ENCODE data around the gene CHSY1. TPM values are rescaled to one million over a fixed set of nuclear protein-coding genes. Genes with fewer than 3 reads are reported as not detected.
"Not testable (repeated sequence)": the region's sequence is repeated elsewhere in the genome, so short reads cannot be mapped to it uniquely, and the experiment has no call there.

CHSY1 gene
- total RNA-seq, 6 experiments from 2014 or later = 4.9 to 12.6 (median 7.2) TPM

GRCh38 chr15:101294731-101295606 is 43.1 kb upstream of the CHSY1 start, which contains the start of gene SNRPA1:
TSS of gene SNRPA1 (minus strand) at chr15:101295248. CDS start at chr15:101295178, 70 bp downstream.
- WGBS (ENCODE audit: insufficient coverage, low coverage, low lambda C conversion rate, missing lambda C conversion rate) = 0% methylated on average over 15 of the region's 87 CpGs
- intact Hi-C loops (cut with DNase I) = no loop called here

GRCh38 chr15:101293122-101293521 is 41.3 kb upstream of the CHSY1 start:
- no peak overlapping the region for H3K27ac ChIP-seq
- no peak for DNase-seq

More at GRCh38 chr15:101294731-101295606, 43.1 kb upstream of the CHSY1 start, which contains the start of gene SNRPA1:
- Histone ChIP-seq H3K4me3 (peak within 1 kb of the TSS; percentile 74 to 96 (median 92)), H3K27ac (peak within 1 kb of the TSS; percentile 82 to 91 (median 86)), H3K27me3 (no peaks in the 10 kb centered on the region), H3K4me1 (peaks cover 0 to 11% (median 2%) of the 10 kb centered on the region in 4 donors), H3K9me3 (no peaks in the 10 kb centered on the region), H3K36me3 (peaks cover 0 to 8% (median 0%) of the 10 kb centered on the region in 4 donors)
- ATAC-seq = peak; percentile 81 to 93 (median 92)
- peak; percentile 98 to 99 (median 98) for DNase-seq
- TF ChIP-seq POLR2A (IDR thresholded peaks at IDR 0.05) (peak; percentile 87), CTCF (IDR thresholded peaks at IDR 0.05) (no peak)

GRCh38 chr15:101288905-101289513 is 37.2 kb upstream of the CHSY1 start:
- intact Hi-C loops (cut with DNase I) = no loop called here
- no peak for TF ChIP-seq POLR2A (IDR thresholded peaks at IDR 0.05)
- peak; percentile 52 to 75 (median 68) for TF ChIP-seq CTCF (IDR thresholded peaks at IDR 0.05)
- peaks cover 0 to 33% (median 15%) of the 10 kb centered on the region in 4 donors for H3K36me3 ChIP-seq
- DNase-seq (no peak), ATAC-seq (peak; percentile 53 to 75 (median 66))
- no peak overlapping the region for H3K4me3 ChIP-seq
- H3K27ac ChIP-seq = no peak overlapping the region
- no peaks in the 10 kb centered on the region for H3K9me3 ChIP-seq
- WGBS (ENCODE audit: insufficient coverage, low coverage, low lambda C conversion rate, missing lambda C conversion rate) = 48% methylated on average over 8 of the region's 8 CpGs
- H3K4me1 ChIP-seq = peaks cover 0 to 11% (median 2%) of the 10 kb centered on the region in 4 donors
- no peaks in the 10 kb centered on the region for H3K27me3 ChIP-seq

More at GRCh38 chr15:101293122-101293521, 41.3 kb upstream of the CHSY1 start:
- Histone ChIP-seq H3K9me3 (no peaks in the 10 kb centered on the region), H3K4me3 (no peak overlapping the region), H3K4me1 (peaks cover 0 to 11% (median 2%) of the 10 kb centered on the region in 4 donors), H3K27me3 (no peaks in the 10 kb centered on the region), H3K36me3 (peaks cover 0 to 8% (median 0%) of the 10 kb centered on the region in 4 donors)
- 77% methylated on average over 7 of the region's 10 CpGs for WGBS (ENCODE audit: insufficient coverage, low coverage, low lambda C conversion rate, missing lambda C conversion rate)
- ATAC-seq = no peak
- TF ChIP-seq CTCF (IDR thresholded peaks at IDR 0.05) = no peak
- no peak for TF ChIP-seq POLR2A (IDR thresholded peaks at IDR 0.05)
- intact Hi-C loops (cut with DNase I) = no loop called here

GRCh38 chr15:101287342-101287741 is 35.5 kb upstream of the CHSY1 start:
- H3K4me1 ChIP-seq; H3K27ac ChIP-seq; intact Hi-C loops (cut with DNase I); H3K4me3 ChIP-seq; H3K9me3 ChIP-seq; H3K27me3 ChIP-seq; ATAC-seq; DNase-seq: not testable (repeated sequence)
- peaks cover 0 to 47% (median 20%) of the 10 kb centered on the region in 4 donors for H3K36me3 ChIP-seq
- 95% methylated on average over 6 of the region's 6 CpGs for WGBS (ENCODE audit: insufficient coverage, low coverage, low lambda C conversion rate, missing lambda C conversion rate)

Data from right lobe of liver (tissue), 6 donors.